K562 (cell line): ENCODE data around the gene CDC26. TPM values are rescaled to one million over a fixed set of nuclear protein-coding genes. Genes with fewer than 3 reads are reported as not detected.

Experiments
- ATAC-seq: fragments of 200-7000 bp; cut with Tn5 transposase; 3 replicates; pipeline ENCODE4 v1.9.1; 2020; ENCODE audit warnings: moderate library complexity
- BruUV-seq: library from RNA; stranded (reverse); fragments of 400-500 nt; replicated peaks from 2 replicates; lab custom pipeline; 2021; lab: Mats Ljungman, UMichigan
- CTCF ChIA-PET: fragments of 300-600 bp; formaldehyde crosslinking; extraction: SDS; loops from one replicate; lab custom pipeline; 2021; ENCODE audit warnings: low intra/inter-chr PET ratio; lab: Yijun Ruan, JAX
- POLR2A ChIA-PET: fragments of 300-600, 350-650 bp; sonication (Branson Sonifier 250); formaldehyde crosslinking; extraction: SDS; loops from one replicate; lab custom pipeline; 2021; ENCODE audit warnings: antibody characterized with exemption, inconsistent platforms; lab: Yijun Ruan, JAX
- DNase-seq, 4 experiments: peaks; one replicate each; pipeline versions ENCODE4 v3.0.0 to v3.0.0-alpha.2; 2011 to 2018; ENCODE audit warnings: low spot score in 3 of 4, mixed read lengths in 3 of 4; ENCODE audit errors: extremely low read depth in 1 of 4
- FAIRE-seq: peaks from 2 replicates; lab custom pipeline; 2011; peaks lifted over from hg19 to GRCh38; lab: Jason Lieb, UNC
- H2AFZ ChIP-seq: 2 replicates; pipeline ENCODE4 v1.6.0; 2011; ENCODE audit warnings: low read depth, low read length, control low read depth, inconsistent platforms
- H3K27ac ChIP-seq: fragments of 200-600 bp; 3 replicates; pipeline ENCODE4 v1.8.0; 2011; ENCODE audit warnings: low read depth, mild to moderate bottlenecking, control low read depth, inconsistent platforms, low read length, moderate library complexity, mixed read lengths; ENCODE audit errors: extremely low read depth
- H3K27me3 ChIP-seq, 2 experiments: fragments of 300-600 bp in 1 of 2; 2 replicates in 1 of 2; 3 replicates in 1 of 2; pipeline versions ENCODE4 v1.6.0 to v1.8.0; 2011; ENCODE audit warnings: inconsistent platforms in 2 of 2, low read length in 2 of 2, mild to moderate bottlenecking in 1 of 2, mixed read lengths in 1 of 2, moderate library complexity in 1 of 2; ENCODE audit not compliant: control insufficient read depth in 2 of 2, insufficient read depth in 2 of 2
- H3K36me3 ChIP-seq: fragments of 300-600 bp; 3 replicates; pipeline ENCODE4 v1.8.0; 2011; ENCODE audit warnings: mild to moderate bottlenecking, low read length, inconsistent platforms; ENCODE audit not compliant: control insufficient read depth, insufficient read depth
- H3K4me1 ChIP-seq, 2 experiments: fragments of 200-600 bp in 1 of 2; replicated peaks in 1 of 2; 2 replicates in 1 of 2; 3 replicates in 1 of 2; pipeline versions ENCODE4 v1.5.1 to v1.8.0; 2011; ENCODE audit warnings: inconsistent platforms in 2 of 2, low read length in 2 of 2, mild to moderate bottlenecking in 1 of 2, mixed read lengths in 1 of 2, moderate library complexity in 1 of 2; ENCODE audit not compliant: control insufficient read depth in 2 of 2, insufficient read depth in 2 of 2
- H3K4me2 ChIP-seq: 2 replicates; pipeline ENCODE4 v1.6.1; 2011; ENCODE audit warnings: low read length, control low read depth, inconsistent platforms, mixed read lengths; ENCODE audit not compliant: insufficient read depth
- H3K4me3 ChIP-seq: fragments of 200-600 bp; sonication (generic), shearing (Covaris generic); 2 replicates; pipeline ENCODE4 v1.5.1; 2016; ENCODE audit warnings: control low read depth, inconsistent platforms
- H3K79me2 ChIP-seq: fragments of 200-600 bp; 3 replicates; pipeline ENCODE4 v1.8.0; 2011; ENCODE audit warnings: low read length, inconsistent platforms; ENCODE audit not compliant: control insufficient read depth, insufficient read depth
- H3K9ac ChIP-seq, 2 experiments: 2 replicates each; pipeline versions ENCODE4 v1.6.0 to v1.6.1; 2011; ENCODE audit warnings: low read depth in 2 of 2, low read length in 2 of 2, control low read depth in 1 of 2, inconsistent platforms in 1 of 2, mild to moderate bottlenecking in 1 of 2, mixed read lengths in 1 of 2; ENCODE audit not compliant: insufficient read depth in 1 of 2
- H3K9me1 ChIP-seq: one replicate; pipeline ENCODE4 v1.6.0; 2011; ENCODE audit warnings: inconsistent platforms, mild to moderate bottlenecking, low read length, moderate library complexity; ENCODE audit not compliant: control insufficient read depth, insufficient read depth
- H3K9me3 ChIP-seq: replicated peaks from 2 replicates; pipeline ENCODE4 v1.5.1; 2011; ENCODE audit warnings: low read depth, low read length, inconsistent platforms; ENCODE audit not compliant: control insufficient read depth, insufficient read depth
- H4K20me1 ChIP-seq: replicated peaks from 2 replicates; pipeline ENCODE4 v1.6.1; 2011; ENCODE audit warnings: low read length, inconsistent platforms, mixed read lengths; ENCODE audit not compliant: control insufficient read depth, insufficient read depth
- ESRRB ChIP-seq: fragments of 250-450 bp; sonication (Bioruptor Pico); IDR thresholded peaks from 2 replicates; pipeline ENCODE4 v1.5.0; 2020; ENCODE audit warnings: mild to moderate bottlenecking, moderate library complexity, borderline replicate concordance
- GABPA ChIP-seq: fragments of 200-800 bp; sonication (Bioruptor generic); conservative IDR thresholded peaks from 2 replicates; pipeline ENCODE4 v1.6.1; 2016; ENCODE audit warnings: low read depth, missing genetic modification characterization, missing compliant biosample characterization
- NELFE ChIP-seq: IDR thresholded peaks from 2 replicates; pipeline ENCODE4 v1.6.1; 2011; ENCODE audit warnings: mild to moderate bottlenecking; ENCODE audit not compliant: insufficient read depth, insufficient read length
- NFIC ChIP-seq: fragments of 450-650 bp; IDR thresholded peaks from 2 replicates; pipeline ENCODE4 v1.6.1; 2017; ENCODE audit warnings: mild to moderate bottlenecking, inconsistent platforms
- POLR3G ChIP-seq: IDR thresholded peaks from 2 replicates; pipeline ENCODE4 v1.6.1; 2011; ENCODE audit not compliant: insufficient read length, insufficient replicate concordance; ENCODE audit errors: extremely low read depth
- ZNF324 ChIP-seq: fragments of 250-450 bp; sonication (Bioruptor Pico); IDR thresholded peaks from 2 replicates; pipeline ENCODE4 v1.4.0; 2020; ENCODE audit warnings: mild to moderate bottlenecking
- WGBS: fragments of 100-300 bp; shearing (Covaris generic); methylation state at CpG from one replicate; pipeline ENCODE4 v1.1.6; 2016; ENCODE audit warnings: low coverage, mixed read lengths; ENCODE audit not compliant: insufficient coverage; ENCODE audit errors: missing lambda C conversion rate; 5-methylcytosine and 5-hydroxymethylcytosine counted together
- in situ Hi-C: fragments of 300-500 bp; cut with MboI; formaldehyde crosslinking; loops from 4 replicates; pipeline ENCODE4 v1.15.0; 2018; ENCODE audit warnings: inconsistent platforms, mixed read lengths
- intact Hi-C: fragments of 100-400 bp; cut with micrococcal nuclease; formaldehyde crosslinking; loops from 2 replicates; pipeline ENCODE4 v1.14.2; 2022
- polyA plus RNA-seq, 8 experiments: library from polyadenylated mRNA; depleted of rRNA in 4 of 8; stranded (reverse) in 5 of 8; unstranded in 3 of 8; fragments of >200 nt; fragmentation: Nextera tagmentation in 2 of 8; fragmentation: Illumina TruSeq in 1 of 8; extraction: Ambion mirVana in 2 of 8; extraction: Trizol in 1 of 8; gene quantifications; 2 replicates each; pipeline versions ENCODE4 v1.2.1 to v1.2.3, GENCODE V29; 2011 to 2014; ENCODE audit warnings: inconsistent platforms in 1 of 8, missing spikeins in 1 of 8
- total RNA-seq, 7 experiments: library from RNA; depleted of rRNA in 6 of 7; stranded (reverse); fragments of >200 nt in 6 of 7; fragmentation: Illumina TruSeq in 2 of 7; extraction: Trizol in 2 of 7; gene quantifications; 2 replicates each; pipeline versions ENCODE4 v1.2.1 to v1.2.3, GENCODE V29; 2011 to 2021; ENCODE audit warnings: low replicate concordance in 1 of 7
- TF ChIP-seq, protein P1 (sequence below): fragments of 450-650 bp; formaldehyde crosslinking; IDR thresholded peaks from 2 replicates; pipeline ENCODE4 v1.4.0; 2020; ENCODE audit warnings: mild to moderate bottlenecking, moderate library complexity
- TF ChIP-seq, protein P2 (sequence below), 2 experiments: fragments of 450-650 bp in 1 of 2; sonication (generic) in 1 of 2; formaldehyde crosslinking; conservative IDR thresholded peaks; 2 replicates each; pipeline versions ENCODE4 v1.4.0 to v1.8.1; 2020 to 2022; ENCODE audit warnings: mild to moderate bottlenecking in 1 of 2, missing genetic modification reagents in 1 of 2
- TF ChIP-seq, protein P3 (sequence below): sonication (generic); formaldehyde crosslinking; IDR thresholded peaks from 2 replicates; pipeline ENCODE4 v1.8.0; 2022; ENCODE audit warnings: mild to moderate bottlenecking, low read depth, missing genetic modification reagents

The CDC26 gene
- total and polyA plus RNA-seq, 9 of the 15 experiments (the other 6 are each of a cell fraction or from before 2014, with no cell fraction given), result 33.0 to 147 (median 60.0) TPM

DNA sequence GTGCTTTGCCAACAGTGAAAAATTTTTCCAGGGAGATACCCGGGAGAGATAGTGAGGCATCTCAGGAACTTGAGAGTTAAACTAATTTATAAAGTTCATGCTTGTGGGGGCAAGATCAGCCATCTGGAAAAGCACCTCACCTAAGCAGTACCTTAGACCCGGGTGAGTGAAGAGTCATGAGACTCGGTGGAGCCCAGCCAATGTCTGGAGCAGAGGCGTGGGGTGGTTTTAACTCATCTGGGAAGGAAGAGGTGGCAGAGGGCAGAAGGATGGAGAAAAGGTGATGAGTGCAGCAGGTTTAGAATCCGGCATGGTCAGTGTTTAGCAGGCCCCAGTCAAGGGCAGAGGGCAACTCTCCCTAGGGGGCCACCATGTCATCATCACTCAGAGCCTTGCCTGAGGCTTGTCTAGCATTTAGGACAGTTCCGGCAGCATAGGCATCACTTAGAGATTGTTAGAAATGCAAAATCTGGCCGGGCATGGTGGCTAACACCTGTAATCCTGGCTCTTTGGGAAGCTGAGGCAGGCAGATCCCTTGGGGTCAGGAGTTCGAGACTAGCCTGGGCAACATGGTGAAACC is 32.1 kb upstream of the CDC26 start:
- H3K9me1 ChIP-seq, result no peaks in the 10 kb centered on the region
- no peak overlapping the region for H2AFZ ChIP-seq
- H3K4me2 ChIP-seq, result no peak overlapping the region
- no peak overlapping the region for H3K4me3 ChIP-seq
- no peak for FAIRE-seq
- intact Hi-C loops, result loop anchor here (10.0 kb wide), 1 partner anchor 347 kb away; no protein-coding TSS in a partner anchor
- ATAC-seq, result no peak; the same call in 1 of the 3 replicates
- H3K27me3 ChIP-seq, result peaks cover 6 to 10% of the 10 kb centered on the region in 2 experiments; a peak in 3 of 5 replicates
- H3K27ac ChIP-seq, result no peak overlapping the region
- no peaks in the 10 kb centered on the region for H3K79me2 ChIP-seq
- no peaks in the 10 kb centered on the region for H3K36me3 ChIP-seq
- POLR2A ChIA-PET, result no interaction called here
- H3K4me1 ChIP-seq, result peaks cover 4 to 7% of the 10 kb centered on the region in 2 experiments; a peak in 4 of 5 replicates
- in situ Hi-C loops, result loop anchor here (10.0 kb wide), 1 partner anchor 347 kb away; no protein-coding TSS in a partner anchor
- TF ChIP-seq, protein P1, sequence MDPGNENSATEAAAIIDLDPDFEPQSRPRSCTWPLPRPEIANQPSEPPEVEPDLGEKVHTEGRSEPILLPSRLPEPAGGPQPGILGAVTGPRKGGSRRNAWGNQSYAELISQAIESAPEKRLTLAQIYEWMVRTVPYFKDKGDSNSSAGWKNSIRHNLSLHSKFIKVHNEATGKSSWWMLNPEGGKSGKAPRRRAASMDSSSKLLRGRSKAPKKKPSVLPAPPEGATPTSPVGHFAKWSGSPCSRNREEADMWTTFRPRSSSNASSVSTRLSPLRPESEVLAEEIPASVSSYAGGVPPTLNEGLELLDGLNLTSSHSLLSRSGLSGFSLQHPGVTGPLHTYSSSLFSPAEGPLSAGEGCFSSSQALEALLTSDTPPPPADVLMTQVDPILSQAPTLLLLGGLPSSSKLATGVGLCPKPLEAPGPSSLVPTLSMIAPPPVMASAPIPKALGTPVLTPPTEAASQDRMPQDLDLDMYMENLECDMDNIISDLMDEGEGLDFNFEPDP (CRISPR knock-in tag), result no peak
- TF ChIP-seq ESRRB (CRISPR knock-in tag) (no peak), NFIC (no peak), GABPA (tag) (no peak), POLR3G (no peak), ZNF324 (CRISPR knock-in tag) (no peak), NELFE (no peak)
- TF ChIP-seq, protein P2, sequence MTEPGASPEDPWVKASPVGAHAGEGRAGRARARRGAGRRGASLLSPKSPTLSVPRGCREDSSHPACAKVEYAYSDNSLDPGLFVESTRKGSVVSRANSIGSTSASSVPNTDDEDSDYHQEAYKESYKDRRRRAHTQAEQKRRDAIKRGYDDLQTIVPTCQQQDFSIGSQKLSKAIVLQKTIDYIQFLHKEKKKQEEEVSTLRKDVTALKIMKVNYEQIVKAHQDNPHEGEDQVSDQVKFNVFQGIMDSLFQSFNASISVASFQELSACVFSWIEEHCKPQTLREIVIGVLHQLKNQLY (CRISPR knock-in tag; conservative IDR thresholded peaks at IDR 0.05), result no peak
- TF ChIP-seq, protein P3, sequence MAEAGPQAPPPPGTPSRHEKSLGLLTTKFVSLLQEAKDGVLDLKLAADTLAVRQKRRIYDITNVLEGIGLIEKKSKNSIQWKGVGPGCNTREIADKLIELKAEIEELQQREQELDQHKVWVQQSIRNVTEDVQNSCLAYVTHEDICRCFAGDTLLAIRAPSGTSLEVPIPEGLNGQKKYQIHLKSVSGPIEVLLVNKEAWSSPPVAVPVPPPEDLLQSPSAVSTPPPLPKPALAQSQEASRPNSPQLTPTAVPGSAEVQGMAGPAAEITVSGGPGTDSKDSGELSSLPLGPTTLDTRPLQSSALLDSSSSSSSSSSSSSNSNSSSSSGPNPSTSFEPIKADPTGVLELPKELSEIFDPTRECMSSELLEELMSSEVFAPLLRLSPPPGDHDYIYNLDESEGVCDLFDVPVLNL (CRISPR knock-in tag), result no peak
- TF ChIP-seq, all 486 proteins: peak for 0
- CTCF ChIA-PET, result no interaction called here
- BruUV-seq, result no TSS peak
- Histone ChIP-seq H4K20me1 (no peaks in the 10 kb centered on the region), H3K9me3 (no peaks in the 10 kb centered on the region), H3K9ac (no peak overlapping the region)
- DNase-seq, result no peak
- whole genome bisulfite sequencing, result 12% methylated on average over 8 of the region's 8 CpGs
